Stomach (tissue), 4 donors: Measurements from ENCODE around the gene ALX3.

Experiments
- POLR2A ChIP-seq, 4 donors: fragments of 450-650 bp; IDR thresholded peaks; one replicate each; pipeline ENCODE4 v1.6.1; 2016; ENCODE audit warnings: antibody characterized with exemption in 4 of 4, control low read depth in 2 of 4, mild to moderate bottlenecking in 1 of 4, moderate library complexity in 1 of 4
- TF ChIP-seq, protein P1 (sequence below), 7 experiments: fragments of 450-650 bp in 4 of 7; fragments of 200-600 bp in 3 of 7; sonication (generic) in 3 of 7; IDR thresholded peaks; one replicate each; pipeline ENCODE4 v1.5.1; 2016 to 2019; ENCODE audit warnings: antibody characterized with exemption in 7 of 7, control low read depth in 2 of 7, mild to moderate bottlenecking in 1 of 7

DNA sequence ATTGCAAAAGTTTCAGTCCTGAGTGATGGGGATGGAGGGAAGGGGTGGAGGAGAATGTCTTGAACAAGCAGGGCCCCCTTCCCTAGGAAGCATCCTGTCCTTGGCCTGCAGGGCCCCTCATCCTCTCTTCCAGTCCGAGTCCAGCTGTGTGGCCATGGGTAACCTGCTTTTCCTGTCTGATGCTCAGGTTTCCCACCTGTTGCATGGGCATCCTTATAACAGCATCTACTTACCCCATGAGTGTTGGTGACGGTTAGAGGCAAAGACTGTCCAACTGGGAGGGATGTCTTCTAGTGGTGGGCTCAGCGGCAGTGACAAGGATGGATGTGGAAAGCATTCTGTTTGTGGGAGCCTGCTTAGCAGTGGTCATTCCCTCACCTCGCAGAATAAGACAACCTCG lies 43.7 kb upstream of the ALX3 start:
- TF ChIP-seq, protein P1, sequence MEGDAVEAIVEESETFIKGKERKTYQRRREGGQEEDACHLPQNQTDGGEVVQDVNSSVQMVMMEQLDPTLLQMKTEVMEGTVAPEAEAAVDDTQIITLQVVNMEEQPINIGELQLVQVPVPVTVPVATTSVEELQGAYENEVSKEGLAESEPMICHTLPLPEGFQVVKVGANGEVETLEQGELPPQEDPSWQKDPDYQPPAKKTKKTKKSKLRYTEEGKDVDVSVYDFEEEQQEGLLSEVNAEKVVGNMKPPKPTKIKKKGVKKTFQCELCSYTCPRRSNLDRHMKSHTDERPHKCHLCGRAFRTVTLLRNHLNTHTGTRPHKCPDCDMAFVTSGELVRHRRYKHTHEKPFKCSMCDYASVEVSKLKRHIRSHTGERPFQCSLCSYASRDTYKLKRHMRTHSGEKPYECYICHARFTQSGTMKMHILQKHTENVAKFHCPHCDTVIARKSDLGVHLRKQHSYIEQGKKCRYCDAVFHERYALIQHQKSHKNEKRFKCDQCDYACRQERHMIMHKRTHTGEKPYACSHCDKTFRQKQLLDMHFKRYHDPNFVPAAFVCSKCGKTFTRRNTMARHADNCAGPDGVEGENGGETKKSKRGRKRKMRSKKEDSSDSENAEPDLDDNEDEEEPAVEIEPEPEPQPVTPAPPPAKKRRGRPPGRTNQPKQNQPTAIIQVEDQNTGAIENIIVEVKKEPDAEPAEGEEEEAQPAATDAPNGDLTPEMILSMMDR (IDR thresholded peaks at IDR 0.05): no peak
- no peak for TF ChIP-seq POLR2A (IDR thresholded peaks at IDR 0.05)
